DMS153 (cell line): Measurements from ENCODE around the gene FKBP10.
"Not testable (repeated sequence)": the region's sequence is repeated elsewhere in the genome, so short reads cannot be mapped to it uniquely, and the experiment has no call there.

Experiments used
- DNase-seq: peaks from one replicate; lab custom pipeline; 2025; lab: John Stamatoyannopoulos, UW

The FKBP10 gene, protein sequence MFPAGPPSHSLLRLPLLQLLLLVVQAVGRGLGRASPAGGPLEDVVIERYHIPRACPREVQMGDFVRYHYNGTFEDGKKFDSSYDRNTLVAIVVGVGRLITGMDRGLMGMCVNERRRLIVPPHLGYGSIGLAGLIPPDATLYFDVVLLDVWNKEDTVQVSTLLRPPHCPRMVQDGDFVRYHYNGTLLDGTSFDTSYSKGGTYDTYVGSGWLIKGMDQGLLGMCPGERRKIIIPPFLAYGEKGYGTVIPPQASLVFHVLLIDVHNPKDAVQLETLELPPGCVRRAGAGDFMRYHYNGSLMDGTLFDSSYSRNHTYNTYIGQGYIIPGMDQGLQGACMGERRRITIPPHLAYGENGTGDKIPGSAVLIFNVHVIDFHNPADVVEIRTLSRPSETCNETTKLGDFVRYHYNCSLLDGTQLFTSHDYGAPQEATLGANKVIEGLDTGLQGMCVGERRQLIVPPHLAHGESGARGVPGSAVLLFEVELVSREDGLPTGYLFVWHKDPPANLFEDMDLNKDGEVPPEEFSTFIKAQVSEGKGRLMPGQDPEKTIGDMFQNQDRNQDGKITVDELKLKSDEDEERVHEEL

DNA sequence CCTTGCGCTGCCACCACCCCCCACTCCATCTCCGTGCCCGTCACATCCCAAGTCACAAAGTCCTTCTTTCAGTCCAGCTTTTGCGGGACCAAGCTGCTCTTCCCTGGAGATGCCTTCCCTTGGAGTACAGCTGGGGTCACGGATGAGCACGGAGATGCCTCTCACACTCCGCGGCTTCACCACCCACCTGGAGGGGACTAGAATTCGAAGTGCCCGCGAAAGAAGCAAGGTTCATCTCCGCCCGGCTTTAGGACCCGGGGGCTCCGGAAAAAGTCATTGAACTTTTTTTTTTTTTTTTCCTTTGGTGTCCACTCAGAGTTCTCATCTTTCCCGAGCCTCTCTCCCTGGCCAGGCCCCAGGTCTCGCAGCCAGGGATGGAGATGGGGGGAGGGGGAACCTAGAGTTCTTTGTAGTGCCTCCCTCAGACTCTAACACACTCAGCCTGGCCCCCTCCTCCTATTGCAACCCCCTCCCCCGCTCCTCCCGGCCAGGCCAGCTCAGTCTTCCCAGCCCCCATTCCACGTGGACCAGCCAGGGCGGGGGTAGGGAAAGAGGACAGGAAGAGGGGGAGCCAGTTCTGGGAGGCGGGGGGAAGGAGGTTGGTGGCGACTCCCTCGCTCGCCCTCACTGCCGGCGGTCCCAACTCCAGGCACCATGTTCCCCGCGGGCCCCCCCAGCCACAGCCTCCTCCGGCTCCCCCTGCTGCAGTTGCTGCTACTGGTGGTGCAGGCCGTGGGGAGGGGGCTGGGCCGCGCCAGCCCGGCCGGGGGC is at the start of gene FKBP10:
TSS of gene FKBP10 (plus strand) at position 624 of the 771 bp plus-strand sequence. CDS start at position 655, 31 bp downstream.
- peak; percentile 5 for DNase-seq

DNA sequence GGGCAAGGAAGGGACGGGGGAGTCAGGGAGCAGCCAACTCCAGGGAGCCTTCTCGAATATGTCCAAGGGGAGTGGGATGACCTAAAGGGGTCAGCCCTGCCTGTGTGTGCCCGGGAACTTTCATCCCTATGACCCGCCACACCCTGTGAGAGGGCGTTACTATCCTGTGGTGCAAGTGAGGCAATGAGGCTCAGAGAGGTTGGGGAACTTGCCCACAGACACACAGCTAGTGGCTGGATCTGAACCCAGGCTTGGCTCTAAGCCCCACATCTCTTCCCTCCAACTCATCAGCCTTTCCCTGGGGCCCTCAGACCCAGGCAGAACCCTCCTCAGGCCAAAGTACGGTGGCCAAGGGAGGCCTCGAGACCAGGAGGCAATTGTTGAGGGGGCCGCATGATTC is 49.5 kb upstream of the FKBP10 start:
- no peak for DNase-seq

DNA sequence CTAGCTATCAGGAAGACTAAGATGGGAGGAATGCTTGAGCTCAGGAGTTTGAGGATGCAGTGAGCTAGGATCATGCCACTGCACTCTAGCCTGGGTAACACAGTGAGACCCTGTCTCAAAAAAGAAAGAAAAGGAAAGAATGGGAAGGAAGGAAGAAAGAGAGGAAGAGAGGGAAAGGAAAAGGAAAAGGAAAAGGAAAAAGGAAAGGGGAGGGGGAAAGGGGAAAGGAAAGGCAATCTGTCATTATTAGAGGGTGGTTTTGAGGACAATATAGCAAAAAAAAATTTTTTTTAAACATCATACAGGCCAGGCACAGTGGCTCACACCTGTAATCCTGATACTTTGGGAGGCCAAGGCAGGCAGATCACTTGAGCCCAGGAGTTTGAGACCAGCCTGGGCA is 46.7 kb upstream of the FKBP10 start:
- no peak for DNase-seq

DNA sequence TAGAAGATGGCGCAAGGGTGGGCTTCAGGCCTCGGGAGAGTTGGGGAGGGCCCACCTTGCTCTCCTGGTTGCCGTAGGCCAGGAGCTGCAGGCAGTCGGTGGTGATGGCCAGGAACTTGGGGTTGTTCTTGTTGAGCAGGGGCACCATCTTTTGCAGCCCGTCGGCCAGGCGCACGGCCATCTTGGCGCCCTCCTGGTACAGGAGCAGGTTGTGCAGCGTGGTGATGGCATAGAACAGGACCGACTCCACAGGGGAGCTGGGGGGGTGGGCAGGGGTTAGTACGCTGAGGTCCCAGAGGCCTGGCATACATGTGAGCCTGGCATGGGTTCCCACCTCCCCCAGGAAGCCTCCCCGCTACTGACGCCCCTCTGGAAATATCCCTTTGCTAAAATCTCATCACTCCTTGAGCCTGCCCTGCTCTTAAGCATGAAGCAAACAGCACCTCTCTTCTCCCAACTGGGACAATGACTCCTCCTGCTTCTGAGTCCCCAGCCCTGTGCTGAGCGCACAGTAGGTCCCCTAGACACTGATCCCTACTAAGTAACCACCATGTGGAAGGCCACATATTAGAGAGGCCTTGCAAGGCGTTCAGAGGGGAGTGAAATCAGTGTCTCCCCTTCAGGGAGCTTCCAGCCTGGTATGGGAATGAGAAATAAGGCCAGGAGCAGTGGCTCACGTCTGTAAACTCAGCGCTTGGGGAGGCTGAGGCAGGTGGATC is 45.3 kb upstream of the FKBP10 start:
- no peak for DNase-seq

DNA sequence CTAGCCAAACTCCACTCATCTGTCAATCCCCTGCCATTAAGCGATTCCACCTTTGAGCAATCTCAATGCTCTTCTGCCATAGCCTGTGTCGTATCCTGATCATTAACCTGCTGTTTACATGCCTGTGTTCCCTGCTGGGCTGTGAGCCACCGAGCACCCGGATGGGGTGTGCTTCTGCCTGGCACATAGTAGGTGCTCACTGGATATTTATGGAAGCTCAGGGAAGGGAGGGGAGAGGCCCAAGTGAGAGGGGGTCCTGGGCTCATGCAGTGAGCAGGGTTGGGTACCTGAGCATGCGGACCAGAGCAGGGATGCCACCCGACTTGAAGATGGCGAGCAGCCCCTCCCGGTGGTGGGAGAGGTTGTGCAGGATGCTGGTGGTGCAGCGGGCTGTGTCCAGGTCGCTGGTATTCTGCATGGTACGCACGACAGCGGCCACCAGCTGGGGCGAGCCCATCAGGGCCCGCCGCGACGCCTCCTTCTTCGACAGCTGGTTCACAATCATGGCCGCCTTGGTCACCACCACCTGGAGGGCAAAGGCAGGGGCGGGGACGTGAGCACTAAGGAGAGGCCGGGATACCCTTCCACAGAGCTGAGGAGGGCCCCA is 44.0 kb upstream of the FKBP10 start:
- DNase-seq: no peak

DNA sequence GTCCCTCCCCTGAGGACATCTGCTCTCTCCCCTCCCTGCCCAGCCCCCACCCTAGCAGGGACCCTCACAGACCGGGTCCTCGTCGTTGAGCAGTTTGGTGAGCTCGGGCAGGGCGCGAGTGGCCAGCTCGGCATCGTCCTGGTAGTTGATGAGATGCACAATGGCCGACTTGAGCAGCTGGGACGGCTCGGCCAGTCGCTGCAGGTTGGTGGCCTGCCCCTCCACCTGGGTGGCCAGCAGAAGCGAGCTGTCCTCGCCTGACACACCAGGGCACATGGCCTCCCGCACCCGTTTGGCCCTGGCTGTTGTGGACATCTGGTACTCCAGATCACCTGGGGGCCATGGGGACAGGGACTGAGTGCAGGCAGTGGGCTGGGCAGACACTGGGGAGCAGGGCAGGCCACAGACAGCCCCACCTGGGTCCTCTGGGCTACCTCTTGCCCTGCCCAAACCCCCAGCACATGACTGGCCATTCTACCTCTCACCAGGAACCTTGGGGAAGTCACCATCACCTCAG is 43.4 kb upstream of the FKBP10 start:
- DNase-seq: no peak

DNA sequence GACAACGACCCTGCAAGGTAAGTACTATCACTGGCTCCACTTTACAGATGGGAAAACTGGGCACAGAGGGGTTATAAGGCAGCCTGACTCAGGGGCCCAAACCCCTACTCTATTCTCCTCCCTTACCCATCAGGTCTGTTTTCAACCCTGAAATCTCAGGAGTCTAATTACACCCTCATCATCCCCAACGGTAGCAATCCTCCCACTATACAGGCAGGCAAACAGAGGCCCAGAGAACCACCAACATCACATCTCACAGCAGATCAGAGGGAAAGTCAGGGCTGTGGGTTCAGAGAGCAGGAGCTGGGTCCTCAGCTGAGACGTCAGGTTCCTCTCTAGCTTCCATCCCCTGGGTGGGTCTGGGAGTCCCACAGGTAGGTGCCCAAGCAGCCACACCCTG is 42.8 kb upstream of the FKBP10 start:
- DNase-seq: no peak

DNA sequence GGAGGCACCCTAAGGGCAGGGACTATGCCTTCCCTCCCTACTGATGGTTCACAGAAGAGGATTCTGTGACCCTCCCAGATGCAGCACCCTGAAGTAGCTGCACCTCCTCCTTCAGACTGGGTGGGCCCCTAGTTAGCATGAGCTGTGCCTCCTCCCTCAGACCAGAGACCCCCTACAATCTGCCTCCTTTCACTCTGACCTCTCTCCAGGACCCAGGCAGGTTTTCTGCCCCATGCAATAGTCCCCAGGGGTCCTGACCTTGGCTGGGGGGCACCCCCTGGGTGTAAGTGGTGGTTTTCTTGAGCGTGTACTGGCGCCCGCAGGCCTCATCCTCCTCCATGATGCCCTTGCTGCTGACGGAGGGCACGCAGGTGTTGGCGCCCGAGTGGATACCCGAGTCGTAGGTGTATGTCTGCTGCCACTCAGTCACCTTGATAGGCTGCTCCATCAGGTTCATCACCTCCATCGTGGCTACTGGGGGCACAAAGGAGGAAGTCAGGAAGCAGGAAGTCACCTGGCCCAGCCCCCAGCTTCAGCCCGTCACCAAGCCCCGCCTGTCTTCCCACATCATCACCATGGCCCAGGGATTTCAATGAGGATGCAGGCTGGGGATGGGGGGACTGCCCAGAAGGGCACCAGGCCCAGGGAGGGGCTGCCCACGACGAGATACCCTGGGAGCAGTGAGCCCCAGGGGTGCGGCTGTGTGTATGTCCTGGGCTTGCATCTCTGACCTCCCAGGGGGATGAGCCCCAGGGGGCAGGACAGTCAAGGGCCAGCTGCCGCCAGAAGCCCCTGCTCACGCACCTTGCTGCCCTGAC is 41.2 kb upstream of the FKBP10 start:
- no peak for DNase-seq

DNA sequence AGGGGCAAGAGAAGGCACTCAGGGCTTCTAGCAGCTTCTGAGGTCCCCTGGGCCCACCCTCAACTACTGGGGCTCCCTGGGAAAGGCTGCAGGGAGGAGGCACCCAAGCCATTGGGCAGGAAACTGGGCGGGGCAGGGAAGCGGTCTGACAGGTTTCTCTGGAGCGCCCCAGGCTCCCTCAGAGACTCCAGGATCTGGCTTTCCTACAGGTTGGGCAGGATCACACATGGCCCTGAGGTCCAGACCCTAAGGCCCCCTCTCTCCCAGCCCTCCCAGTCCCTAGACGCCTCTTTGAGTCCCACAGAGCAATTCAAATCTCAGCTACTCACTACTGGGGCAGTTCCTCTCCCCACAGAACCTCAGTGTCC is 40.6 kb upstream of the FKBP10 start:
- peak; percentile 47 for DNase-seq

DNA sequence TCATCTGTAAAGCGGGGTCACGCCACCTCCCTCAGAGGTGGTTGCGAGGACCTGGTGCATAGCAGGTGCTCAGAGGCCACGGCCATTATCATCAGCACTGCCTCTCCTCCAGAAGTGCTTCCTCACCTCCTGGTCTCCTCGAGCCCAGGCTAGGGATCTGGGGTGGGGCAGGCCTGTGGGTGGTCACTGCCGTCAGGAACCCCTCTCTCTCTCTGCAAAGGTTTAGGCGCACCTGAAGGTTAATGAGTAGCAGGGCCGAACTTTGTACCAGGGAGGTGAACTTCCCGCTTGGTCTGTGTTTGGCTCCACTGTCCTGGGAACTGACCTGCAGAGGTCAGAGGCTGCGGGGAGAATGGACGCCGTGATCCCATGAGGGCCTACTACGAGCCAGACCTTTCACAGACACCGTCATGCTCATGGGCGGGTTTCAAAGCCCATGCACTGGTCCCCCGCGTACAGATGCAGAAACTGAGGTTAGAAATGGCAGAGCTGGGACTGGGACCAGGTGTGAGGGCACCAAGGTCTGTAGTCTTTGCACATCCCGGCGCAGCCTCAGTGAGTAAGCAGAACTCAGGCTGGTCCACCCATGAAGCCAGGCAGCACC is 40.1 kb upstream of the FKBP10 start:
- DNase-seq: no peak

DNA sequence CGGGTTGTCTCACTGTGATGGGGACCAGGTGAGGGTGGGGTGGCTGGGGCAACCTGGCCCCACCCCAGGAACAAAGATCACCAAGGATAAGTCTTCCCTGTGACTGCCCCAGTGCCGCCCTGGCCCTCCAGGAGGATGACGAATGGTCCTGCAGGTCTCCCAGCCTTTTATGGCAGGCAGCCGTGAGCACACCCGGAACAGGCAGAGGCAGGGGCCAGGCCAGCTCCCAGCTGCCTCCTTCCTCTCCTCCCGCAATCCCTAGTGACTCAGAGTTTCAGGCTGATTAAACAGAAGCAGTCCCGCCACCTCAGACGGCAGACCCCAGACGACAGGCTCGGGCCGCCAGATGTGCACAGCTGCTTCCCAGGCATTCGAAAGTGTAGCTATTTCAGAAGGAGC is 39.6 kb upstream of the FKBP10 start:
- DNase-seq: no peak

DNA sequence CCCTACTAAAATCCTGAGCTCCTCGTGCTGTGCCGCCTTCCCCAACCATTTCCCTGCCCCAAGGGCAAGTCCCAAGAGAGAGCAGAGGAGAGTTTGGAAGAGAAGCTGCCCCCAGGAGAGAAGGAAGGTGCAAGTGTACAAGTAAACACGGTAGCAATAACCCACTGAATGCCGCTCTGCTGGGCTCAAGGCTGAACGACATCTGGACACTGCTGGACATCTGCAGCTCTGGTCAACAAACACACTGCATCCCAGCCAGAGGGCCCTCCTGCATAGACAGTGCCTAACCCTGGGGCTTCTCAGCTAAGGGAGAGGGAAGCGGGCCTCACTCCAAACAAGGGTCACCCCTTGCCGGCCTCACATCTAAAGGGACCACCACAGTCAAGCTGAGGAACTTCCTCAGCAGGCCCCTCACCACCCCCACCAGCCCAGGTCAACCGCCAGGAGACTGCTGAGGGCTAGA is 39.0 kb upstream of the FKBP10 start:
- no peak for DNase-seq

DNA sequence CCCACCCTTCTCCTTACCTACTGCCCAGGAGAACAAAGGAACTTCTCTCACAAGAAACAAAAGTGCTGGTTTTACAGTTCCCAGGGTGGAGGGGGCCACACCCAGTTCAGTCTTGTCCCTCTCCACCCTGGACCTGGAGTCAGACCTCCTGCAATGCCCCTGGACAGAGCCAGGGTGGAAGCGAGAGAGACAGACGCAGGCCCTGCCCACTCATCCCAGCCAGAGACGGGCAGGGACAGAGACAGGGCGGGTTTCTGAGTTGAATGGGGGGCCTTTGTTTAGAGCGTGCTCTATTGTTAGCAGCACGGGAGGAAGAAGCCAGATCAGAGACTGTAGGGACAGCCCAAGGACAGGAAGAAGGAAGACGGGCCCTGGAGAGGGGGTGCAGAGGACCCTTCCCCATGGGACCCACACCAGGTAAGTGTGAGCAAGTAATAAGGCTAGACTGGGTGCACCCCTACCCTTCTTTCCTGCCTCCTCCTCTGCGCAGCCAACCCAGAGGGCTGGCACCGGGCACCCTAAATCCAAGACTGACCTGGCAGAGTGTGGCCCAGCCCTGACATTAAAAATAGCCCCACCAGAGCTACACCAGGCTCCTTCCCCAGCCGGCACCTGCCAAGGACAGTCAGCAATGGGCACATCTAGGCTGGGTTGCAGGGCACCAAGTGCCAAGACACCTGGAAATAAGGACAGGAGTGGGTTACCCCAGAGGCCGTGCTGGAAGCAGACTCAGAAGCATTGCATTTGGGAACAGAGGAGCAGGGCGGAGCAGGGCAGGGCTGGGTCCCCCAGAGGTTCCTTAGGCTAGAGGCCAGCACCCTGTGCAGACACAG is 37.2 kb upstream of the FKBP10 start:
- no peak for DNase-seq

DNA sequence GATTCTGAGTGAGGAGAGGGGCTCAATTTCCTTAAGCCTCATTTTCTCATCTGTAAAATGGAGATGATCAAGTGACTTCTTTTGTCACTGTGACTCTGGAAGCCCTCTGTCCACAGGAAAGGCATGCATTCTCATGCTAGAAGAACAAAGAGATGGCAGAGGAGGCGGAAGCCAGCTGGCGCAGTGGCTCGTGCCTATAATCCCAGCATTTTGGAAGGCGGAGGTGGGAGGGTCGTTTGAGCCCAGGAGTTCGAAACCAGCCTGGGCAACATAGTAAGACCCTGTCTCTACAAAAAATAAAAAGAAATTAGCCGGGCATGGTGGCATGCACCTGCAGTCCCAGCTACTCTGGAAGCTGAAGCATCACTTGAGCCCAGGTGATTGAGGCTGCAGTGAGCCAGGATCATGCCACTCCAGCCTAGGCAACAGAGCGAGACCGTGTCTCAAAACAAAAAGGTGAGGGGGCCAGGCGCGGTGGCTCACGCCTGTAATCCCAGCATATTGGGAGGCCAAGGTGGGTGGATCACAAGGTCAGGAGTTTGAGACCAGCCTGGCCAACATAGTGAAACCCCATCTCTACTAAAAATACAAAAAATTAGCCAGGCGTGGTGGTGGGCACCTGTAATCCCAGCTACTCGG is 36.4 kb upstream of the FKBP10 start:
- DNase-seq: not testable (repeated sequence)

DNA sequence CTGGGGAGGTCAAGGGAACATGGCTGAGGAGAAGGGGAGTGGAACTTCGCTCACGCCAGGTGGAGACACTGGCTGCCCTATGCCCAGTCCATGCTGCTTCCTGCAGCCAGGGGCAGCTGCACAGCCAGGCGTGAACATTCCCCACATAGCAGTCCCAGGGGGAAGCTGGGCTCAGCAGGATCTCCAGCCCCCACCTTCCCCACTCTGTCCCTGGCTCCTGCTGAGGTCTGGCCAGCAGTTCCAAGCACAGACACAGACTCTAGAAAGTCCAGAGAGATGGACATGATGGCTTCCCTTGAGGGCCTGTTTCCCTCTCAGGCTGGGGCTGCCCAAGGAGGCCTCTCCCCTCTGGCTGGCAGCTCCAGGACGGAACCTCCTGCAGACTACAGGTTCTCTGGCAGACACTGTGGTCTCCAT is 35.6 kb upstream of the FKBP10 start:
- peak; percentile 35 for DNase-seq

DNA sequence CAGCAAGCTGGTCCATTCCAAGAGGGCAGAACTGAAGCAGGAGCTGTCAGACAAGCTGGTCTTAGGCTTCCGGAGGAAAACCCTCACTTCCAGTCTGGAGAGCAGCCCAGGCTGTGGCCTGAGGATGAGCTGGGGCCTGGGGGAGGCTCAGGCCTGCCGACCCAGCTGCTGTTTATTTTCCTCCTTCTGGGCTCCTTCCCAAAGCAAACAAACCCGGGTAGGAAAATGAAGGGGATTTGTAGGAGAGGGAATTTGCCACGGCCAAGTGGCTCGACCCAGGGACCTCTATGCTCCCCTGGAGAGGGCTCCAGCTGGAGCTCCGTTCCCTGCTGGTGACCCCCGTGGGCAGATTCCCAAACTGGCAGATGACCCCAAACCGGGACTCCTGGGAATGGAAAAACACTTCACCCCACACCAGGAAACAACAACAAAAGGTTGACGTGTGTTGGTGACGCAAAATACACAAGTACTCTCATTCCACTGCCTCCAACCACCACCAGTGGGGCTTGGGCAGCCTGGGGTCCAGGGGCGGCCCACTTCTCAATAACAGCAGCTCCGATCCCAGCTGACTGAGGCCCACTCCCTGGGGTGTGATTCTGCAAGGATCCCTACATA is 35.1 kb upstream of the FKBP10 start:
- peak; percentile 88 for DNase-seq

DNA sequence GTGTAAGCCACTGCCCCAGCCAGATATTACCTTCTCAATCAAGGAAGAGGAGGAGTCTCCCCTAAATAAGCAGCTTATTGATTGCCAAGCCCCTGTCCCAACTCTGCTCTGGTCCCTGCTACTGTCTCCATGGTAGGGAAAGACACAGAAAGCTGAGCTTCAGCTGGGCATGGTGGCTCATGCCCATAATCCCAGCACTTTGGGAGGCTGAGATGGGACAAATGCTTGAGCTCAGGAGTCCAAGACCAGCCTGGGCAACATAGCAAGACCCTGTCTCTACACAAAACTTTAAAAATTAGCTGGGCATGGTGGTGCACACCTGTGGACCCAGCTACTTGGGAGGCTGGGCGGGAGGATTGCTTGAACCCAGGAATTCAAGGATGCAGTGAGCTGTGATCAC is 32.9 kb upstream of the FKBP10 start:
- DNase-seq: no peak

DNA sequence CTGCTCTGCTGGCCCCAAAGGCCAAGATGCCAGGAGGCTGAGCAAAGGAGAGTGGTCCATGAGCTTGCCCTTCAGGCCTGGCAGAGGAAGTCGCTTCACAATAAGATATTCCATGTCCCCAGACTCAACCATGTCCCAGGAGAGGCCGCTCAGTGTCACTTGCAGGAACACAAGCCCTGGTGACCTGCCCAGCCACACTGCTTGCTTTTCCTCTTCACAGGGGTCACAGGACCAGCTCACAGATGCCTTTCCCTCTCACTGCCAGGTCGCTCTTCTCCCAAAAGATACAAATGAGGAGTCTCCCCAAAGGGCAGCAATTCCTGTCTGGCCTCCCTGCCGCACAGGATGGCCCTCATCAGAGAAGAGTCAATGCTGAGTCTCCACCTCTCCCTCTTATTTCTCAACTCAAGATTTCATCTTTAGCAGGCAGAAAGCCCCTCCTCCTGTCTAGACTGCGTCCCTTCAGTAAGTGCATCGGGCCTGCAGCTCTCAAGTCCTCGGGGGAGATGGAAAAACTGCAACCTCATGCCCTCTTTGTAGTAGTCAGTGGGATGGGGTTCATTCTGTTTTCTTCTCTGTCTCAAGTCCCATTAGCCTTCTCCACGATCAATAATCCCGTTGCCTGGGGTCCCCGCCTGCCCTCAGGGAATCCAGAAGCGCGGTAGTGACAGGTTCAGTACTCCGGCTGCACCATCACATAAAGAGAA is 31.2 kb upstream of the FKBP10 start:
- no peak for DNase-seq
